Left lung (tissue), 10 donors: ENCODE measurements around the gene SS18L1. TPM values are rescaled to one million over a fixed set of nuclear protein-coding genes. Genes with fewer than 3 reads are reported as not detected.

Experiments used
- ATAC-seq: fragments of 200-7000 bp; cut with Tn5 transposase; one replicate; pipeline ENCODE4 v1.9.1; 2020; ENCODE audit warnings: moderate library complexity
- DNase-seq, 4 donors: peaks; one replicate each; pipeline ENCODE4 v3.0.0-alpha.2; 2013 to 2020
- H3K27ac ChIP-seq, 2 donors: fragments of 200-600 bp; sonication (generic) in 1 of 2; one replicate each; pipeline versions ENCODE4 v1.5.0 to v1.8.0; 2020 to 2021
- H3K27me3 ChIP-seq, 2 donors: fragments of 200-600 bp; sonication (generic) in 1 of 2; one replicate each; pipeline versions ENCODE4 v1.5.0 to v1.8.0; 2020 to 2021
- H3K36me3 ChIP-seq, 2 donors: fragments of 200-600 bp; sonication (generic) in 1 of 2; one replicate each; pipeline versions ENCODE4 v1.5.0 to v1.8.0; 2020 to 2021
- H3K4me1 ChIP-seq, 2 donors: fragments of 200-600 bp; one replicate each; pipeline ENCODE4 v1.8.0; 2021
- H3K4me3 ChIP-seq, 2 donors: fragments of 200-600 bp; sonication (generic) in 1 of 2; one replicate each; pipeline versions ENCODE4 v1.5.0 to v1.8.0; 2020 to 2021; ENCODE audit warnings: mild to moderate bottlenecking in 1 of 2
- H3K9me3 ChIP-seq, 2 donors: fragments of 200-600 bp; sonication (generic) in 1 of 2; one replicate each; pipeline versions ENCODE4 v1.5.0 to v1.8.0; 2020 to 2021
- CTCF ChIP-seq, 2 donors: fragments of 200-600 bp; sonication (generic) in 1 of 2; IDR thresholded peaks; one replicate each; pipeline versions ENCODE4 v1.5.0 to v1.8.0; 2021; ENCODE audit warnings: antibody characterized with exemption in 2 of 2
- intact Hi-C, 2 donors: fragments of 100-400 bp; cut with DNase I; formaldehyde crosslinking; loops; one replicate each; pipeline versions ENCODE4 v1.11.2 to v1.14.2; 2022
- polyA plus RNA-seq, 6 donors: library from polyadenylated mRNA; unstranded; fragments of 120-200 nt; gene quantifications; one replicate each; pipeline ENCODE4 v1.2.1, GENCODE V29; 2013; ENCODE audit not compliant: insufficient read length in 6 of 6
- total RNA-seq, 2 donors: library from RNA; stranded (reverse); fragmentation: NEBNext Ultra II Directional; extraction: Animal tissue kit (Norgen Biotek cat#: 25700); gene quantifications; one replicate each; pipeline ENCODE4 v1.2.1, GENCODE V29; 2021
- donor health status: DM: no; HTN: yes; CAD: no.
- donor health status: DM: no; HTN: no; CAD: no.

SS18L1 gene
- total and polyA plus RNA-seq, 8 donors, result 14.6 to 30.0 (median 21.7) TPM

- ATAC-seq, result peak; percentile 97
- H3K4me3 ChIP-seq, result peak within 1 kb of the TSS; percentile 77 to 90
- H3K36me3 ChIP-seq, result peaks cover 0 to 14% of the 10 kb centered on the region in 2 donors
- H3K27me3 ChIP-seq, result no peaks in the 10 kb centered on the region
- no peaks in the 10 kb centered on the region for H3K9me3 ChIP-seq
- intact Hi-C loops, result no loop called here
- DNase-seq, result peak; percentile 92 to 98 (median 96)
- H3K4me1 ChIP-seq, result peaks cover 6 to 48% of the 10 kb centered on the region in 2 donors
- TF ChIP-seq CTCF (IDR thresholded peaks at IDR 0.05), result no peak
- peak within 1 kb of the TSS; percentile 80 to 94 for H3K27ac ChIP-seq
Measured at GRCh38 chr20:62182469-62183425, 39.2 kb downstream of the SS18L1 start, which contains the start of gene MTG2. Gene MTG2, plus strand, starts transcription at chr20:62183028. Its CDS starts 10,393 bp downstream, at chr20:62193421.

GRCh38 chr20:62183426-62184142 is 40.0 kb downstream of the SS18L1 start:
- Histone ChIP-seq H3K27ac (peak overlapping the region; percentile 80 to 94), H3K4me1 (peaks cover 6 to 48% of the 10 kb centered on the region in 2 donors), H3K27me3 (no peaks in the 10 kb centered on the region), H3K9me3 (no peaks in the 10 kb centered on the region), H3K4me3 (peak overlapping the region; percentile 77 to 90), H3K36me3 (peaks cover 0 to 10% of the 10 kb centered on the region in 2 donors)
- ATAC-seq, result no peak
- TF ChIP-seq CTCF (IDR thresholded peaks at IDR 0.05), result no peak
- DNase-seq, result no peak
- intact Hi-C loops, result no loop called here

GRCh38 chr20:62186096-62186426 is 42.5 kb downstream of the SS18L1 start:
- intact Hi-C loops, result no loop called here
- no peak for DNase-seq
- no peak for ATAC-seq
- peaks cover 0 to 24% of the 10 kb centered on the region in 2 donors for H3K36me3 ChIP-seq
- no peak overlapping the region for H3K4me3 ChIP-seq
- H3K9me3 ChIP-seq, result no peaks in the 10 kb centered on the region
- no peak for TF ChIP-seq CTCF (IDR thresholded peaks at IDR 0.05)
- peaks cover 6 to 48% of the 10 kb centered on the region in 2 donors for H3K4me1 ChIP-seq
- no peaks in the 10 kb centered on the region for H3K27me3 ChIP-seq
- peak overlapping the region in 1 of 2 donors; percentile 70 for H3K27ac ChIP-seq

- Histone ChIP-seq H3K36me3 (peaks cover 0 to 33% of the 10 kb centered on the region in 2 donors), H3K27ac (peak overlapping the region in 1 of 2 donors; percentile 70), H3K4me3 (no peak overlapping the region), H3K27me3 (no peaks in the 10 kb centered on the region), H3K9me3 (no peaks in the 10 kb centered on the region), H3K4me1 (peaks cover 6 to 42% of the 10 kb centered on the region in 2 donors)
- intact Hi-C loops, result no loop called here
- DNase-seq (no peak), ATAC-seq (no peak)
- no peak for TF ChIP-seq CTCF (IDR thresholded peaks at IDR 0.05)
Measured at GRCh38 chr20:62186887-62187866, 43.6 kb downstream of the SS18L1 start.
